Posterior vena cava (tissue), 2 donors: ENCODE measurements around the gene NR2F1-AS1. TPM values are rescaled to one million over a fixed set of nuclear protein-coding genes. Genes with fewer than 3 reads are reported as not detected.
"Not testable (repeated sequence)": the region's sequence is repeated elsewhere in the genome, so short reads cannot be mapped to it uniquely, and the experiment has no call there.

Source experiments
- DNase-seq: peaks from one replicate; pipeline ENCODE4 v3.0.0-alpha.2; 2020; ENCODE audit warnings: low spot score
- intact Hi-C, 2 donors: fragments of 100-400 bp; cut with DNase I; formaldehyde crosslinking; loops; one replicate each; pipeline versions ENCODE4 v1.14.1 to v1.14.2; 2022 to 2023
- total RNA-seq, 2 donors: library from RNA; stranded (reverse); fragmentation: NEBNext Ultra II Directional; extraction: Animal tissue kit (Norgen Biotek cat#: 25700); gene quantifications; one replicate each; pipeline ENCODE4 v1.2.1, GENCODE V29; 2021
- donor health status: DM: yes; HTN: yes; CAD: no.
- donor health status: DM: yes; HTN: yes; CAD: no.

NR2F1-AS1 gene
- total RNA-seq, 2 donors from 2014 or later: 19.7 to 25.6 TPM

- DNase-seq: no peak
- intact Hi-C loops: no loop called here
These were observed 103.2 kb downstream of the NR2F1-AS1 start for GRCh38 chr5:93477816-93478215.

- intact Hi-C loops: no loop called here
- DNase-seq: no peak
These were observed 104.7 kb downstream of the NR2F1-AS1 start for GRCh38 chr5:93476251-93476742.

GRCh38 chr5:93462916-93463315, 118.1 kb downstream of the NR2F1-AS1 start:
- intact Hi-C loops: no loop called here
- no peak for DNase-seq

- intact Hi-C loops: no loop called here
- no peak for DNase-seq
These were observed 119.3 kb downstream of the NR2F1-AS1 start for GRCh38 chr5:93461756-93462155.

GRCh38 chr5:93460286-93460685, 120.7 kb downstream of the NR2F1-AS1 start:
- intact Hi-C loops: no loop called here
- DNase-seq: no peak

DNA sequence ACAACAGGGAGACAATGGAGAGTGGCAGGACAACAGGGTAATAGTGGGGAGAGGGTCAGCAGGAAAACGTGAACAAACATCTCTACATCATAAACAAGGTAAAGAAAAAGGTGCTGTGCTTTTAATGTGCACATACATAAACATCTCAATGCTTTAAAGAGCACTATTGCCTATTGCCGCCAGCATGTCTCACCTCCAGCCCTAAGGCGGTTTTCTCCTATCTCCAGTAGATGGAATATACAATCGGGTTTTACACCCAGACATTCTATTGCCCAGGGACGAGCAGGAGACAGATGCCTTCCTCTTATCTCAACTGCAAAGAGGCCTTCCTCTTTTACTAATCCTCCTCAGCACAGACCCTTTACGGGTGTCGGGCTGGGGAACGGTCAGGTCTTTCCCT, 124.2 kb downstream of the NR2F1-AS1 start:
- intact Hi-C loops, DNase-seq: not testable (repeated sequence)

GRCh38 chr5:93454896-93455295, 126.1 kb downstream of the NR2F1-AS1 start:
- intact Hi-C loops: no loop called here
- no peak for DNase-seq

- no peak for DNase-seq
- intact Hi-C loops: no loop called here
These were observed 128.8 kb downstream of the NR2F1-AS1 start for GRCh38 chr5:93452255-93452654.

DNA sequence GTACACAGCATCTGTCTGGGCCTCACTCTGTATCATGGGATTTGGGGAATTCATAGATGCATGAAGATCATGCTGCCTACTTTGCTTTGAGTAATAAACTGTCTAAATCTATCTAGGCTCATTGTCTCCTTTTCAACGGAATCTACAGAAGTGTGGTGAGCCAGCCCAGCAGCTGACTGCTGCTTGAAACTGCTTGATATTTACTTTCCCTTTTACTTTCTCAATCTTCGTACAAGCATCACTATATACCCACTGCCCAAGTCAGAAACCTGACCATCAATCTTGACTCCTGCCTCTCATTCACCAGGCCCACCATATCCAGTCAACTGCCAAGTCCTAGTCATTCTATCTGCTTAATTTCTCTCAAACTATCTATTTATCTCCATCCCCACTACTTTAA, 142.9 kb downstream of the NR2F1-AS1 start:
- no peak for DNase-seq
- intact Hi-C loops: no loop called here

- no peak for DNase-seq
- intact Hi-C loops: no loop called here
These were observed 144.9 kb downstream of the NR2F1-AS1 start for GRCh38 chr5:93436083-93436482.

- intact Hi-C loops: no loop called here
- DNase-seq: no peak
These were observed 147.6 kb downstream of the NR2F1-AS1 start for GRCh38 chr5:93433422-93433821.

DNA sequence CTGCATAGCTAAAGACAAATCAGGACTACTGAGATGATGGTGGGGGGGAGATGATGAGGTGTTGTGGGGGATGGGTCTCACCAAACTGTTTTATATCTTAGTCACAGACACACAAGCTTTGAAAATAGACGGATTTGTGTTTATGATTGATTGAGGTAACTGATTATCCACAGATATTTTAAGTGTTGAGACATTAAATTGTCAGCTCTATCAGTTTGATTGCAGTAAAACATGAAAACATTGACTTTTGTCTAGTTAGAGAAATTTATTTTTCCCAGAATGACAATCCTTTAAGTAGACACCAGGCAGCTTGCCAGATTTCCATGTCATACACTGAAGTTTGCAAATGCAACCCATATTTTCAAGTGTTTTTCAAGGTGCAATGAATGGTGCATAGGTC, 149.8 kb downstream of the NR2F1-AS1 start:
- intact Hi-C loops: no loop called here
- no peak for DNase-seq

- intact Hi-C loops: no loop called here
- no peak for DNase-seq
These were observed 150.3 kb downstream of the NR2F1-AS1 start for GRCh38 chr5:93430673-93431199.

DNA sequence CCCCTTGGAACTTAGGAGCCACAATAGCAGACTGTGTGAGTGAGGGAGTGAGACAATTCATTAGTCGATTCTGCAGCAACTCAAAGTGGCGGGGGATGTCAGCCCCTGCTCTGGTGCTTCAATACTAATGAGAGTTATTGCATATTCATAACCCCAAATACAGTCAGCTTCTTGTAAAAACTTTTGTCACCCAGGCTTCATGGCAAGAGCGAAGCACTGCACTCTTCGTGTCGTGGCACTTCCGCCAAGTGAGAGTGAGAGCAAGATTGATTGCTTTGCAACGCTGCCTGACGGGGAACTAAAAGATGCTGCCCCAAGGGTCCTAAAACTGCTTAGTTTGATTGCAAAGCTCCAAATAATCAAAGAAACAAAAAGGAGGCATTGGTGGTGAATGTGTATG, 150.9 kb downstream of the NR2F1-AS1 start:
- intact Hi-C loops: no loop called here
- no peak for DNase-seq

- no peak for DNase-seq
- intact Hi-C loops: no loop called here
These were observed 152.2 kb downstream of the NR2F1-AS1 start for GRCh38 chr5:93428868-93429267.

GRCh38 chr5:93427316-93427715, 153.7 kb downstream of the NR2F1-AS1 start:
- intact Hi-C loops: no loop called here
- no peak for DNase-seq

- intact Hi-C loops: no loop called here
- no peak for DNase-seq
These were observed 155.9 kb downstream of the NR2F1-AS1 start for GRCh38 chr5:93425096-93425495.

DNA sequence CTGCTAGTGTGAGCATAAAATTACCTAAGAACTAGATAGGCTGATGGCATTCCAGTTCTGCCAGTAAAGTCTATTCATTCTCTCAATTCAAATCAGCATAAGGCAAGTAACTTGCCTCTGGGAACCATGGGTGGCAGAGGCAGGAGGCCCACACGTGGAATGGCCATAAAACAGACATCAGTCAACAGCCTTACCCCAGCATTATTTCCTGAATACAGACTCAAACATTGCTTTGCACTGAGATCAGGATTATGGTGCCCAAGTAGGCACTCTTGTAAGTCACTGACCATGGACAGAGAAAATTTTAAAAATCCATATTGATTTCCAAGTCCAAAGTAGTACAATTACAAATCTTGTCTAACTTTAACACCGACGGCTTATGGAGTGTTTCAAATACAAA, 157.7 kb downstream of the NR2F1-AS1 start:
- intact Hi-C loops: no loop called here
- no peak for DNase-seq

DNA sequence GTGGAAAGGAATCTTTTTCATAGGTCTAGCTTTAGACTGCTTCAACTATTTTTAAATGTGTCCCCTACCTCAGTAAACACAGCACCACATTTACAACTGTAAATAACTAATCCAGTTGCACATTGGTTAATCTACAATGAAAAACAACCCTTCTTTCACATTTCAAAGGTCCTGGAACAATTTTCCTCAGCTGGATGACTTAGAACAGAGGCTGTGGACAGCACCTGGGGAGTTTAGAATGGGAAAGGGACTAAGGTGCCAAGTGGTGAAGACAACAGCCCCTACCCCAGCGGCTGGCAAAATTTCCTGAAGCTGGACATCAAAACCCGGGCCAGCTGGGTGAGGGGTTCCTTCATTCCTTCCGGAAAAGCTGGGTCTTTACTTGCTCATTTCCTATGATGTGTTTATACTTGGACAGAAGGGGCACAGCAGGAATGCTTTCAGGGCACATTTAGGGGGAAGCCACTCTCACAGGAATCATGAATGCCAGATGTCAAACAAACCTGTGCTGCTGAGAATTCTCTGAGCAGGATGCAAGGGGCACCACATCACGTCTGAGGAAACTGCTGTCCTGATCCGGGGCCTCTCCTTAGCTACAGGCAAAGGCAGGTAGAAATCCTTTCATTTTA, 158.3 kb downstream of the NR2F1-AS1 start:
- intact Hi-C loops: no loop called here

DNA sequence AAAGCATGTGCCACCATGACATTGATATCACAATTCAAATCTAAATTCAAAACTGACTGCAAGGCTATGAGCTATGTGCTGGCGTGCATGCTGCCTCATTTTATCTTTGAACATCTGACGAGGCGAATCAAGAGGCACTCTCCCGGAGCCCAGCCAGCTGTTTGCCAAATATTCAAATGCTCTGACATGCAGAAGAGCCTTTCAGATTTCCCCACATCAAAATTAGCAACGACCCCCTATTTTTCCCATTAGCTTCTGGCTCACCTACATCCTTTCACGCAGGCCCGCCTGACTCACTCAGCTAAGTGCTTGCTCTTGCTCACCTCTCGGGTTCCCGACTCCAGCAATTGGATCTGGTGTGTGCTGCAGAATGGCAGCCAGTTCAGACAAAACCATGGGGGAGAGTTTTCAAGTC, 159.0 kb downstream of the NR2F1-AS1 start:
- peak; percentile 70 for DNase-seq
- intact Hi-C loops: no loop called here

More for the DNA sequence above, 158.3 kb downstream of the NR2F1-AS1 start:
- DNase-seq: no peak

- intact Hi-C loops: no loop called here
- DNase-seq: peak; percentile 63
These were observed 159.6 kb downstream of the NR2F1-AS1 start for GRCh38 chr5:93421468-93421867.
